Lower lobe of right lung (tissue), 2 donors: ENCODE results near the gene SETD4. TPM values are rescaled to one million over a fixed set of nuclear protein-coding genes. Genes with fewer than 3 reads are reported as not detected.
"Not testable (repeated sequence)": the region's sequence is repeated elsewhere in the genome, so short reads cannot be mapped to it uniquely, and the experiment has no call there.

Experiments used
- ATAC-seq, 2 donors: fragments of 200-7000 bp; cut with Tn5 transposase; one replicate each; pipeline ENCODE4 v1.9.1; 2020 to 2022; ENCODE audit warnings: mild to moderate bottlenecking in 2 of 2, moderate library complexity in 2 of 2
- DNase-seq: peaks from one replicate; pipeline ENCODE4 v3.0.0-alpha.2; 2020
- H3K27ac ChIP-seq: fragments of 200-600 bp; one replicate; pipeline ENCODE4 v1.8.0; 2022
- H3K27me3 ChIP-seq: fragments of 200-600 bp; one replicate; pipeline ENCODE4 v1.8.0; 2022; ENCODE audit warnings: low read depth
- H3K36me3 ChIP-seq: fragments of 200-600 bp; one replicate; pipeline ENCODE4 v1.8.0; 2022; ENCODE audit warnings: mild to moderate bottlenecking
- H3K4me1 ChIP-seq: fragments of 200-600 bp; one replicate; pipeline ENCODE4 v1.8.0; 2022
- H3K4me3 ChIP-seq: fragments of 200-600 bp; one replicate; pipeline ENCODE4 v1.8.0; 2022; ENCODE audit warnings: mild to moderate bottlenecking
- H3K9me3 ChIP-seq: fragments of 200-600 bp; one replicate; pipeline ENCODE4 v1.8.0; 2022
- CTCF ChIP-seq: fragments of 200-600 bp; IDR thresholded peaks from one replicate; pipeline ENCODE4 v1.8.0; 2022; ENCODE audit warnings: antibody characterized with exemption, mild to moderate bottlenecking
- intact Hi-C: fragments of 100-400 bp; cut with DNase I; formaldehyde crosslinking; loops from one replicate; pipeline ENCODE4 v1.11.0; 2022
- total RNA-seq: library from RNA; stranded (reverse); fragmentation: NEBNext Ultra II Directional; extraction: Animal tissue kit (Norgen Biotek cat#: 25700); gene quantifications from one replicate; pipeline ENCODE4 v1.2.1, GENCODE V29; 2021
- donor health status: DM: no; HTN: yes; CAD: no; lungs with severe emphysema.

The SETD4 gene
- total RNA-seq, 1 donor from 2014 or later: 19.4 TPM

- ATAC-seq (no peak), DNase-seq (no peak)
- H3K4me3 ChIP-seq: no peak overlapping the region
- no peaks in the 10 kb centered on the region for H3K4me1 ChIP-seq
- no peak overlapping the region for H3K27ac ChIP-seq
- intact Hi-C loops: no loop called here
- H3K27me3 ChIP-seq: peaks cover 6% of the 10 kb centered on the region
- no peaks in the 10 kb centered on the region for H3K9me3 ChIP-seq
- no peak for TF ChIP-seq CTCF
- H3K36me3 ChIP-seq: no peaks in the 10 kb centered on the region
Observed at GRCh38 chr21:36100971-36101641, 40.8 kb upstream of the SETD4 start.

- DNase-seq, H3K4me3 ChIP-seq, H3K27ac ChIP-seq, H3K27me3 ChIP-seq, intact Hi-C loops, H3K36me3 ChIP-seq, H3K4me1 ChIP-seq, H3K9me3 ChIP-seq, ATAC-seq: not testable (repeated sequence)
Observed at GRCh38 chr21:36099695-36100211, 39.4 kb upstream of the SETD4 start.

GRCh38 chr21:36099000-36099399, 38.7 kb upstream of the SETD4 start:
- no peak overlapping the region for H3K27ac ChIP-seq
- TF ChIP-seq CTCF: no peak
- no peak for DNase-seq

GRCh38 chr21:36098182-36098532, 37.8 kb upstream of the SETD4 start:
- DNase-seq (no peak), ATAC-seq (no peak)
- Histone ChIP-seq H3K27ac (no peak overlapping the region), H3K36me3 (no peaks in the 10 kb centered on the region), H3K27me3 (no peaks in the 10 kb centered on the region), H3K9me3 (peaks cover 5% of the 10 kb centered on the region), H3K4me1 (no peaks in the 10 kb centered on the region), H3K4me3 (no peak overlapping the region)
- intact Hi-C loops: no loop called here
- TF ChIP-seq CTCF: no peak

More at GRCh38 chr21:36099000-36099399, 38.7 kb upstream of the SETD4 start:
- intact Hi-C loops: no loop called here
- no peaks in the 10 kb centered on the region for H3K36me3 ChIP-seq
- H3K9me3 ChIP-seq: peaks cover under 1% of the 10 kb centered on the region
- no peak for ATAC-seq
- H3K4me1 ChIP-seq: no peaks in the 10 kb centered on the region
- H3K4me3 ChIP-seq: no peak overlapping the region
- no peaks in the 10 kb centered on the region for H3K27me3 ChIP-seq

- Histone ChIP-seq H3K4me3 (no peak overlapping the region), H3K4me1 (no peaks in the 10 kb centered on the region), H3K36me3 (no peaks in the 10 kb centered on the region), H3K9me3 (peaks cover 5% of the 10 kb centered on the region), H3K27ac (no peak overlapping the region), H3K27me3 (no peaks in the 10 kb centered on the region)
- ATAC-seq (no peak), DNase-seq (no peak)
- intact Hi-C loops: no loop called here
- no peak for TF ChIP-seq CTCF
Observed at GRCh38 chr21:36097427-36098181, 37.3 kb upstream of the SETD4 start.
